OCI-LY3 (cell line): Measurements from ENCODE around the gene ERBB3.

Experiments used
- EZH2phosphoT487 ChIP-seq: fragments of 200-600 bp; shearing (Covaris generic); IDR thresholded peaks from 2 replicates; pipeline ENCODE4 v1.6.1; 2018; ENCODE audit warnings: antibody characterized with exemption, mixed run types, low read depth
- TF ChIP-seq, protein P1 (sequence below): fragments of 200-600, 300-600 bp; sonication (generic); IDR thresholded peaks from 2 replicates; pipeline ENCODE4 v1.5.1; 2014; ENCODE audit warnings: antibody characterized with exemption, low read length, low read depth

- TF ChIP-seq, protein P1, sequence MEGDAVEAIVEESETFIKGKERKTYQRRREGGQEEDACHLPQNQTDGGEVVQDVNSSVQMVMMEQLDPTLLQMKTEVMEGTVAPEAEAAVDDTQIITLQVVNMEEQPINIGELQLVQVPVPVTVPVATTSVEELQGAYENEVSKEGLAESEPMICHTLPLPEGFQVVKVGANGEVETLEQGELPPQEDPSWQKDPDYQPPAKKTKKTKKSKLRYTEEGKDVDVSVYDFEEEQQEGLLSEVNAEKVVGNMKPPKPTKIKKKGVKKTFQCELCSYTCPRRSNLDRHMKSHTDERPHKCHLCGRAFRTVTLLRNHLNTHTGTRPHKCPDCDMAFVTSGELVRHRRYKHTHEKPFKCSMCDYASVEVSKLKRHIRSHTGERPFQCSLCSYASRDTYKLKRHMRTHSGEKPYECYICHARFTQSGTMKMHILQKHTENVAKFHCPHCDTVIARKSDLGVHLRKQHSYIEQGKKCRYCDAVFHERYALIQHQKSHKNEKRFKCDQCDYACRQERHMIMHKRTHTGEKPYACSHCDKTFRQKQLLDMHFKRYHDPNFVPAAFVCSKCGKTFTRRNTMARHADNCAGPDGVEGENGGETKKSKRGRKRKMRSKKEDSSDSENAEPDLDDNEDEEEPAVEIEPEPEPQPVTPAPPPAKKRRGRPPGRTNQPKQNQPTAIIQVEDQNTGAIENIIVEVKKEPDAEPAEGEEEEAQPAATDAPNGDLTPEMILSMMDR, result no peak
- no peak for TF ChIP-seq EZH2phosphoT487
Observed at GRCh38 chr12:56042843-56043242, 37.1 kb upstream of the ERBB3 start.
